ENCODE measurements around the gene PRPS2.

PRPS2 gene

DNA sequence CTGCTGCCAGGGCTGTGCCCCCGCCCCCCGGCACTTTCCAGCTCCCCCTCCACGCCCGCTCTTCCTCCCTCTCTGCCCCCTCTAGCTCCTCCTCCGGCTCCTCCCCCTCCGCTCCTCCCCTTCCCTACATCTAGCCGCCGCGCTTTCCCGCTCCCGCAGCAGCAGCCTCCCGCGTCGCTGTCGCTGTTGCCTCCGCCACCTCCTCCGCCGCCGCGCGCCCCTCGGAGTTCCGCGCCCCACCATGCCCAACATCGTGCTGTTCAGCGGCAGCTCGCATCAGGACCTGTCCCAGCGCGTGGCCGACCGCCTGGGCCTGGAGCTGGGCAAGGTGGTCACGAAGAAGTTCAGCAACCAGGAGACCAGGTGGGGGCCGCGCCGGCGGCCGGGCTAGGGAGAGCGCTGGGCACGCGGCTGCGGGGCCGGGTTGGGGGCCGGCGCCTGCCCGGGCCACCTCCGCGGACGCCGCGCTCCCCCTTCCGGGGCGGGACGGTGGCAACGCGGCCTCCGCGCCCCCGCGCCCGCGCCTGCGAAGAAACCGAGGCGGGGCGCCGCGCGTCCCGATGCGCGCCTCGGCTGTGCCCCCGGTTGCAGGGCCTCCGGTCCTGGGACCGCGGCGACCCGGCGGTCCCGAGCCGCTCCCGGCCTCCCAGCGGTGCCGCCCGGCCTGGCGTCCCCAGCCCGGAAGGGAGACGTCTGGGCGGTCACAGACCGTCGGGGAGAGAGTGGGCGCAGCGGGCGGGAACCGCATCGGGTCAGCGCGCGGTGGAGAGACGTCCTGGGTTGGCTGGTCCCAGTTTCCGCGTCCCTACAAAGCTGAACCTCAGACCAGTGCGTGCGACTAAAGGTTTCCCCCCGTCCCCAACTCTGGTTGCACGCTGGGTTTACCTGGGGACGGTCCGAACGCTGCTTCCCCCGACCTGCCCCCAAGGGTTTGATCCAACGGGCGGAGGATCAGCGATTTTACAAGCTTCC is at the start of gene PRPS2:
TSS of gene PRPS2 (plus strand) at position 156 of the 972 bp plus-strand sequence. CDS start at position 242, 86 bp downstream.
- peak; percentile 34 for DNase-seq

- DNase-seq = no peak
Measured at GRCh38 chrX:12741416-12741815, 49.8 kb upstream of the PRPS2 start.

DNA sequence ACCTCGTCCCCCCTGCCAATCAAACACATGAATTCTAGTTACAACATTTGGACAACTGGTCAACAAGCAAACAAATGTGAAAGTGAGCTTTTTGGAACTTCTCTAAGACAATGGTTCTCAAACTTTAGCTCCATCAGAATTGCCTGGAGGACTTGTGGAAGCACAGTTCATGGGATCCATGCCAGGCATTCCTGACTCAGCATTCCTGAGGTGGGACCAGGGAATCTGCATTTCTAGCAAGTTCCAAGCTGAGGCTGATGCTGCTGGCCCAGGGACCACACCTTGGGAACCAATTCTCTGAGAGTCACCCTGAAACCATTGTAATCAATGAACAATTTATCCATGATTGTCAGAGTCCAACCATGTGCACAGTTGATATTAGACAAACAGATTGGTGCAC is 43.8 kb upstream of the PRPS2 start:
- DNase-seq = no peak

- DNase-seq = no peak
Measured at GRCh38 chrX:12751887-12752286, 39.3 kb upstream of the PRPS2 start.

- no peak for DNase-seq
Measured at GRCh38 chrX:12753366-12753765, 37.8 kb upstream of the PRPS2 start.

DNA sequence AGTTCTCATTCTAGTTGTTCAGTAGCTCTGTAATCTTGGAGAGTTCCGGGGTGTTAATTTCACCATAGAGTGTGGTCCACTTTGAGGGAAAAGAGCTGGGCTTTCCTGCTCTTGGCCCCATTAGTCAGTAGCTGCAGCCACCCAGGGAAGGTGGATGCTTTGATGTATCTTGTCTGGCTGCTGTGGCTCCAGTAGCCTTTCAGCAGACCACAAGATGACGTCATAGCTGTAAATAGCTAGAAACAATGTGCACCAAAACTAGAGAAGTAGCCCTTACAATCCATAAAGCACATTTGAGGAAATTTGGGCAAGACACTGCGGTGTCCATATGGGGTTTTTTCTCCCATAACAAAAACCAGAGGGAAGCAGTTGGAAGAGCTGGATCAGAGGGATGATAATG is 32.9 kb upstream of the PRPS2 start:
- DNase-seq = no peak

GRCh38 chrX:12767856-12768255 is 23.4 kb upstream of the PRPS2 start:
- DNase-seq = no peak

- no peak for DNase-seq
Measured at GRCh38 chrX:12768491-12768890, 22.7 kb upstream of the PRPS2 start.

DNA sequence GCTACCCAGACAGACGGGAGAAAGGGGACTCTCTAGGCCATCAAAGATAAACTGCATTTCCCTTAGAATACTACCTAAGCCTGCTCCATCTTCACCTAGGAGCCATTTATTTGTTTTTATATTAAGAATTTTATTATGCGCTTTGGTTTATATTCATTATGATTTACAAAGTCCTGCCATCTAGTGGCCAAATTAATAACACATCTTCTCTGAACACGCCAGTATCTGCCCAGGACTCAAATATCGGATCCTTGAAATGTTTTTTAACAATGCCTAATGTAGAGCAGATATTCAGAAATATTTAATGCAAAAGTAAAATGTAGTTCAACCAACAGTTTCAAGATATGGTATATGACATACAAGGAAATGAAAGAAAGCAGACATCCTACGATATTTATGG is 20.8 kb upstream of the PRPS2 start:
- peak; percentile 14 for DNase-seq

DNA sequence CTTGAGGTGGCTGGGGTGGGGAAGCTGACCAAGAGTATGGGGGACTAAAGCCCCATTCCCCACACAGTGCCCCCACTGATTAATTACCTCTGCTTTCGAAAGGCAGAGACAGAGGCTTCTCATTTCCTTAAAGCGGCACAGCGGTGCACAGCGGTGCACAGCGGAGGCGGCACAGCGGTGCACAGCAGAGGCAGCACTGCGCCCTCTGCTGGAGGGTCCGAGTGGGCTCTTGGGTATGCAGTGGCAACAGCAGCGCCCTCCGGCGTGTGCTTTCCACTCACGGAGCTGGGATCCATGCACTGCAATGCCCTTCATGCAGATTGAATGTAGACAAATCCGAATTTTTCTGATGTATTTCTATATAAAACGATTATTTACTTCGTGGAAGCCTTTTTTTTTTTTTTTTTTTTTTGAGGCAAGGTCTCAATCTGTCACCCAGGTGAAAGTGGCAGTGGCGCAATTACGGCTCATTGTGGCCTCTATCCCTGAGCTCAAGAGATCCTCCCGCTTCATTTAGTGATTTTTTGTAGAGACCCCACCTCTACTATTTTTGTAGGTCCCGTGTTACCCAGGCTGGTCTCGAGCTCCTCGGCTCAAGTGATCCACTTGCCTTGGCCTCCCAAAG is 19.7 kb upstream of the PRPS2 start:
- DNase-seq = peak; percentile 43

DNA sequence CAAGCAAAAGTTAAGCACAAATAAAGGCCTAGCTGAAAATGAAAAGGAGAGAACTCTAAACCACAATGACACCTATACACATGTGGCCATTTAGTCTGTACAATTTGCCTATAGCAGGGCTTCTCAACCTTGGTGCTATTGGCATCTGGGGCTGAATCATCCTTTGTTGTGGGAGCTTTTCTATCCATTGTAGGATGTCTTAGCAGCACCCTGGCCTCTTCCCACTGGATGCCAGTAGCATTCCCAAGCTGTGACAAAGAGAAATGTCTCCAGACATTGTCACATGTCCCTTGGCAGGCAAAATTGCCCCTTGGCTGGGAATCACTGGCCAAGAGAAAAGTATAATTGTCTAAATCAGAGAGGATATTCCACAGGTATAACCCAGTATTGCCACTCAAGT is 13.5 kb upstream of the PRPS2 start:
- DNase-seq = no peak

DNA sequence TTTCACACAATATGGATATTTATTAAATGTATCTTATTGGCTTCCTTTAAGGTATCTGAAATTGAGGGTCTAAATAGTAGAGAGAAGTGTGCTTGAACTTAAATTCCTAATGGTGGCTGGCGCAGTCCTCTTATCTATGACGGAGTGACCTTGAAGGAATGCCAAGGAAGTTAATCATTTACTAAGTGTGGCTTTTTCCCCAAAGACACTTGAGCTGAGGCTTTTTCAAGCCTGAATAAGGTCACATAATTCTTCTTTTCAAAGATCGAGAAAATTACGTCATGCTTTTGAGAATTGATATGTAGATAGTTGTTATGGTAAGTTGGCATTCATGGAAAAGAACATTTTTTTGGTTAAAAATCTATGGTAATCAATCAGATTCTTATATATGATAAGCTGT is 11.7 kb upstream of the PRPS2 start:
- no peak for DNase-seq

DNA sequence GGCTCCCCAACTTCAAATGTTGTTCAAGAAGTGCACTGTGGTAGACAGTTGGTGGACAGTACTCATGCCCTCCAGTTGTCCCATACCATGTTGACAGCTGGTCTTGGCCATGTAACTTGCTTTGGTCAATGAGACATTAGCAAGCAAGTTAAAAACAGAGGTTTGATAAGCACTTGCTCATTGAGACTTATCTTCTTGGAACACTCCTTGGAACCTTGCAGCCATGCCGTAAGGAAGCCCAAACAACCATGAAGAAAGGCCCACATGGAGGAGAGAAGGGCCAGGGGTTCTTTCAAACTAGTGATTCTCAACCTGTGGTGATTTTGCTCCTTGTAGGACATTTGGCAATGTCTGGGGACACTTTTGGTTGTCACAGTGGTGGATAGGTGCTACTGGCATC is 2.6 kb upstream of the PRPS2 start:
- DNase-seq = no peak

DNA sequence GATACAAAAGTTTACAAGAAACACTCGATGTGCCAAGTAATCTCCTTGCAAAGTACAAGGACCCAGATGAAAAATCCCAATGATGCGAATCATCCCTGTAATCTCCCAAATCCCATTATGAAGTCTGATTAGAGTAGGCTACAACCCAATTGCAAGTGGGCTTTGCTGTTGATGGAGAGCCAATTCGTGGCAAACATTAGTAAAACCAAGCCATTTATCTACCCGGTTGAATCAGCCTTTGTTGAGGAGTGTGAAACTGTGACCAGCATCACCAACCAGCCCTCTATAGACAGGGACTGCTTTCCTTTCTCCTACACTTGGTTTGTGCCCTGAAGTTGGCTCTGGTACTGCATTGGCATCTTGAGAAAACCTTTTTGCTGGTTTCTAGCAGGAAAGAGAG is 1.2 kb upstream of the PRPS2 start:
- no peak for DNase-seq

DNA sequence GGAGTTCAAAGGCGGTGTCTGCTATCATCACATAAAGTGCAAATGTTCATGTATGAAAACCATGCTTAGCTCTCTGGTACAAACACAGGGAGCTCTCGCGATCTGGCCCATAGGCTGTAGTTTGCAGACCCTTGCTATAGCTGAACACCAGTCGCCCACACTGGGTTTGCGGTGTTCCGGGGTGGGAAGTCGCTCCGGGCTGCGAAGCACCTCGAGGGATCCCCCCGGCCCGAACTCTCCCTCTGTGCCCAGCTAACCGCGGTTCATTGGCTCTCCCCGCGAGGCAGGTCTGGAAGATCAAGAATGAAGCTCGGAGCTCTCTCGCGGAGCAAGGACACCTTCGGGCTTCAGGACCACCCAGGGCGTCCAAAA is 341 bp upstream of the PRPS2 start:
- no peak for DNase-seq

- DNase-seq = no peak
Measured at GRCh38 chrX:12792711-12793110, 1.5 kb downstream of the PRPS2 start.

DNA sequence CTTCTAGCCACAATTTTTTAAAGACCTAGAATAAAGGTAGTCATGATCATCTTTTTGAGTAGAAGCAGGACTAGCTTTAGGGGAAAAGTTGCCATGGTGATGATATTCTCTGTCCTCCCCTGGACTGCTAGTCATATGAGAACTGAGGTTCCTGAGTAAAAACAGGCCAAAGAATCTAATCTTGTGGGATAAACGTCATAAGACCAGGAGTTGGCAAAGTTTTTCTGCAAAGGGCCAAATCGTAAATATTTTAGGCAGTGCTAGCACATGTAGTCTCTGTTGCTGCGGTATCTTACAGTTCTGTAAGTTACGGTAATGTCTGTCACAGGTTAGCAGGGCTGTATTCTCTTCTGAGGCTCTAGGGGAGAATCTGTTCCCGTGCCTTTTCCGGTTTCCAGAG is 3.4 kb downstream of the PRPS2 start:
- DNase-seq = no peak

- DNase-seq = peak; percentile 63
Measured at GRCh38 chrX:12798601-12799000, 7.4 kb downstream of the PRPS2 start.

DNA sequence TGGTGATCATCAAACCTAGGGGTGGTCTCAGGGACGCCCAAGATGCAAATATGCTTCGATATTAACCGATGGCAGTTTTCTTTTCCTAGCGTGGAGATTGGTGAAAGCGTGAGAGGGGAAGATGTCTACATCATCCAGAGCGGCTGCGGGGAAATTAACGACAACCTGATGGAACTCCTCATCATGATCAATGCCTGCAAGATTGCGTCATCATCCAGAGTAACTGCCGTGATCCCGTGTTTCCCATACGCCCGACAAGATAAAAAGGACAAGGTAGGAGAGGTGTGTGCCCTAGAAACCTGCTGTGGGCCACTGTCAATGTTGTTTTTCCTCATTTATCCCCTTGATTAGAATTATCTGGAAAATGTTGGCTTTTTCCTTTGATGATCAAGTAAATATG is 7.9 kb downstream of the PRPS2 start:
- DNase-seq = no peak

DNA sequence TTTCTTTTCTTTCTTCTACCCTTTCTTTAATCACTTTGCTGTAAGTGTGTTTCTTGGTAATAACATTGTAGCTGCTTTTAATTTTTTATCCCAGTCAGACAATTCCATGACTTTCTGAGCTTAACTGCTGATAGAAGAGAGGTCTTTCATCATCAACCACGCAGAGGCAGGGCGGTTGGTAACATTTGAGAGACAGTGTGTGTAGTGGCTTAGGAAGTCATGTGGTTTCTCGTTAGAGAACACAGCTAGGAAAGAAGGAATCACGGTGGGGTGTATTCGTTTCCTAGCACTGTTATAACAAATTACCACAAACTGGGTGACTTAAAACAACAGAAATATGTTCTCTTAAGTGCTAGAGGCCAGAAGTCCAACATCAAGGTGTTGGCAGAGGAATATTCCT is 11.5 kb downstream of the PRPS2 start:
- DNase-seq = no peak

DNA sequence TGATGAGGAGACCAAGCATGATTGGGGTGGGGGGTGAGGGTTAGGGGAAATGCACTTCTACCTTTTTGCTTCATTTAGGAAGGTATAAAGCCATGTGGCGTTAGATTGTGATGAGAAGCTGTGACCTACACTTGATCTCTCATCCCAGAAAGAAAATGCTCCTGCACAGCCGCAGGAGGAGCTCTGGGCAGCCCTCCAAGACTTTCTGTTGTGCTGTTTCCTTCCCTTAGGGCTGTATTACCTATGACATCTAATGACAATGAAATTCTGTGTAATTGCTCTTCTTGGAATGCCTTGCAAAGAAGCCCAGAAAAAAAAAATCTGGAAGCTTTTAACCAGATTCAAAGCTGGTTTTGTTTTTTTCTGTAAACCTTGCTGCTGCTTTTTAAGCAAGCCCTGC is 13.4 kb downstream of the PRPS2 start:
- DNase-seq = no peak

GRCh38 chrX:12805333-12805732 is 14.1 kb downstream of the PRPS2 start:
- DNase-seq = no peak

- no peak for DNase-seq
Measured at GRCh38 chrX:12811658-12812057, 20.4 kb downstream of the PRPS2 start.

DNA sequence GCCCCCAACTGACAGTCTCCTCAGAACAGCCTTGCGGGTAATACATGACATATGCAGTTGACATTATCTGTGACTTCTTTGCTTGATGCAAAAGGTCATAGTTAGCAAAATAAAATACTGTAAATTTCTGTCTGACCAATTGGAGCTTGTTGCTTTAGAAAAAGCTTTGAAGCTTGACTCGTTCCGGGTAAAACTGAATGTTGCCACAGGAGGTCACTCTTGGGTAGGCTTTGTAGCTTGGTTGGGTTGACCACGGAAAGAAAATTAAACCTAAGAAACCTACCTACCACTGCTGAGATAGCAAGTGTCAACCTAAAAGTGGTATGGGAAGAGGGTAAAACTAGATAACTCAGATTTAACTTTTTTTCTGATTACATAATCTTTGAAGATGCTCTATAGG is 23.2 kb downstream of the PRPS2 start:
- peak; percentile 20 for DNase-seq

GRCh38 chrX:12817528-12817927 is 26.3 kb downstream of the PRPS2 start:
- no peak for DNase-seq

Data from HCEC 1CT (cell line).